HG03159 (cell line): ENCODE data around the gene NAB2.
A peak's percentile ranks its signal among the peaks of the same experiment; 100 is the strongest.
"Not testable (repeated sequence)": the region's sequence is repeated elsewhere in the genome, so short reads cannot be mapped to it uniquely, and the experiment has no call there.

Source experiments
- ATAC-seq: cut with Tn5 transposase; IDR thresholded peaks from one replicate; pipeline ENCODE4 v1.9.1; 2021; ENCODE audit warnings: mild to moderate bottlenecking, moderate library complexity; ENCODE audit not compliant: unreplicated experiment

NAB2 gene

DNA sequence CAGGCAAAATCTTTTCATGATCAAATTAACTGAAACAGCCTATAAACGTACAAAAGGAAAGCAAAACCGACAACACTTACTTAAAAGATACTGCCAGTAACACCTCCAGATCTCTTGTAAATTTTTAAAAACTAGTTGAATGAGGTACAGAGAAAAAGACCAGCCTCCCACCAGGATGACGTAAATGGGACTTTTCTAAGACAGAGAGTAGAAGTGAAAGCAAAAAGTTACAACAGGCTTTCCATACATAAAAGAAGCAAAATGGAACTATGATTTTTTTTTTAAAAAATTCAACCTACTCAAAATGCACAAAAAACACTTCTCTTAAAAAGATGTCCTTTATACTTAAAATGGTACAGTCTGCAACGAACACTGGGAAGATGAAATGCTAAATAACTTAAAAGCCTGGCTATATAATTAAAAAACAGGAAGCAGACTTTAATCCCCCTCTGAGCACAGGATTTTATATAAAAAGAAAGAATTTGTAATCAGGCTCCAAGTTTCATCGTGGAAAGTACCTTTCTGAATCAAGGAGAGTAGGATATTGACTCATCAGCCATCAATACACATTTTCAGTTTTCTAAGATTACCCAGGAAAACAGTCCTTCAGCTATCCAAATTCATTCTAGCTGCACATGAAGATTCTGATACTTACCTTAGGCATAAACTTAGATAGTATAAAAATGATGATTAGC lies 24.8 kb upstream of the NAB2 start:
- peak; percentile 77 for ATAC-seq

DNA sequence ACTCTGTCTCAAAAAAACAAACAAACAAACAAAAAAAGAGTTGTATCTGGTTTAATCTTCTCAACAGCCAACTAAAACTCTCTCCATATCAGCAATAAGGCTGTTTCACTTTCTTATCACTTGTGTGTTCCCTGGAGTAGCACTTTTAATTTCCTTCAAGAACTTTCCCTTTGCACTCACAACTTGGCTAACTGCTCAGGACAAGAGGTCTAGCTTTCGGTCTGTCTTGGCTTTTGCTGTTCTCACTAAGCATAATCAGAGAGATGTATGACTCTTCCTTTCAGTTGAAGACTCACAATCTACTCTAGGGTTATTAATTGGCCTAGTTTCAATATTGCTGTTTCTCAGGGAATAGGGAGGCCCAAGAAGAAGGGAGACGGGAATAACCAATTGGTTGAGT lies 22.7 kb upstream of the NAB2 start:
- ATAC-seq: no peak

DNA sequence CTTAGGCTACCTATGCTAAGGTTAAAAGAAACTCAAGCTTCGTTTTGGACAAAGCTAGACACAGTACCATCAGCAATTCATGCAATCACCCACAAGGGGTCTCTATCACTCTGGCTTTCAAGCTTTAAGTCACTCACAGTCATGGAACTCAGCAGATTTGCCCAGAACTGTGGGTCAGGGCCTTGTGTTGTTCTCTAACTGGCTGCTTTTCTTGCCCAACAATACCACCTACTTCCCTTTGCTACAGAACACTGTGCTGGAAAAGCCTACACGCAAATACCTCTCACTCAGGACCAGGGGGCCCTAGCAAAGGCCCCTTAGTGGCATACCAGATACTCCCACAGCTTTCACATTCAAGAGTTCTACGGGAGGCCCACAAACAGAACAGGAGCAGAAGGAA lies 19.4 kb upstream of the NAB2 start:
- ATAC-seq: peak; percentile 85

DNA sequence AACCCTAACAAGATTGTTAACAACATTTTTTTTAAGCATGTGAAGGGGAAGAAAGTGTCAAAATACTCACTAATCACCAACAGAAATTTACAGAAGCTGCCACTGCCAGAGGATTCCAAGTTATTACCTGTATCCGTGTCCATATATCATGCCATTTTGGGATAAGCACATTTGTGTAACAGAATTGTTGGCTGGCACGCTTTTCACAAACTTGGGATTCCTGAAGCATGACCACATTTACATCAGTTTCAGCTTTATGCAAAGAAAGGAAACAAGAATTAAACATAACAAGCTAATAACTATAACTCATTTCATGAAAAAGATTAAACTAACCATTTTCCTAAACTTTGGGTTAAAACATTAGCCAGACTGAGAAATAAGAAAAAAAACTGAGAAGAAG lies 16.3 kb upstream of the NAB2 start:
- no peak for ATAC-seq

DNA sequence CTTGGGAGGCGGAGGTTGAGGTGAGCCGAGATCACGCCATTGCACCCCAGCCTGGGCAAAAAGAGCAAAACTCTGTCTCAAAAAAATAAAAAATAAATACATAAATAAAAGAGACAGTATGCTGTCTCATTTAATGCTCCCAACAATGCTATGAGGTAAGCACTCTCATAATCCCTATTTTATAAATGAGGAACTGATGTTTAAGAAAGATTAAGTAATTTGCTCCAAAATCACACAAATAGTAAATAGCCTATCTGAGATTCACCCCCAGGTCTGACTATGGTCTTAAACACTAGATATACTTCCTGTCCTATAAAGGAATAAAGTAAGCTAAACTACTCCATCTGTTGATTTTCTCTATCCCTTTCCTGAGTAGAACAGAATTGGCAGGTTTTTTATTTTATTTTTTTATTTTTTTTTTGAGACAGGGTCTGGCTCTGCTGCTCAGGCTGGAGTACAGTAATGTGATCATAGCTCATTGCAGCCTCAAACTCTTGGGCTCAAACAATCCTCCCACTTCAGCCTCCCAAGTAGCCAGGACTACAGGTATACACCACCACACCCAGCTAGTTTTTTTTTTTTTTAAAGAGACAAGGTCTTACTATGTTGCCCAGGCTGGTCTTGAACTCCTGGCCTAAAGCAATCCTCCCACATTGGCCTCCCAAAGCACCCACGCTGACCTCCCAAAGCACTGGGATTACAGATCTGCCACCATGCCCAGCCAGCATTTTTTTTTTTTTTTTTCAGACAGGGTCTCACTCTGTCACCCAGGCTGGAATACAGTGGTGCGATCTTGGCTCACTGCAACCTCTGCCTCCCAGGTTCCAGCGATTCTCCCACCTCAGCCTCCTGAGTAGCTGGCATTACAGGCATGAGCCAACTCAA lies 15.1 kb upstream of the NAB2 start:
- ATAC-seq: not testable (repeated sequence)

DNA sequence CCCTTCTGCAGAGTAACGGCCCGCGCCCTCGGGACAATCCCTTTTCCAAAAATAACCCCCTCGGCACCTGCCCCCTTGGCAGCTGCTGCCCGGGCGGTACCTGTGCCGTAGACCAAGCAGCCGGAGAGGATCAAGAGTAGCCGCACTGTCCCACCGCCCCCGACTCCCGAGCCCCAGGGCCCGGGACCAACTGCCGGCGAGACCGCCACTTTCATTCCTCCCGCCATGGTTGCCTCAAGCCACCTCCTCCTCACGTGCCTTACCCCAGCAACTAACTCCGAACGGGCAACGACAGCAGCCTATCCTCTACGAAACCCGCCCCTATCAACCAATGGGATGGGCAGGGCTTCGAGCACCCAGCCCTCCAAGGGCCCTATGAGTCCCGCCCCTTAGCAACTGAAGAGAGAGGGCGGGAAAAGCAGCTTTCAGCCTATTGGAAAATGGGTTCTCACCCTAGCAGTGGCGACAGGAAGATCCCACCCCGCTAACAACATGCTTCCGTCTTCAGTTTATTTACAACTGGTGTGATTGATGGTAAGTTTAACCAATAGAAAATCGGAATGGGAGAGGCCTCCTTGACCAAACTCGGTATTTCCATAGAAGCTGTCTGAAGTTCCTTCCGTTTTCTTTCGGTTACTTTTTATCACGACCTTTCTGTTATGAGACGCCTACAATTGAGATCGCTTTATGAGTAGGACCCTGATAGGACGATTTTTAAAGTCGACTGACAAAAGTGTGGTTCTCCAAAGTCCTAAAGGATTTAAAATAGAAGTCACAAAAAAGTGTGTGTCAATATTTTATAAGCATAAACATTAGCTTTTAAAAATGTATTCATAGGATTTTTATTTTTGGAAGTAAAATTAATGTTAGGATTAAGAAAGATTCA lies 10.2 kb upstream of the NAB2 start, which contains the start of gene NEMP1:
TSS of gene NEMP1 (minus strand) at position 273 of the 886 bp plus-strand sequence. CDS start at position 227, 46 bp downstream.
- peak; percentile 96 for ATAC-seq

DNA sequence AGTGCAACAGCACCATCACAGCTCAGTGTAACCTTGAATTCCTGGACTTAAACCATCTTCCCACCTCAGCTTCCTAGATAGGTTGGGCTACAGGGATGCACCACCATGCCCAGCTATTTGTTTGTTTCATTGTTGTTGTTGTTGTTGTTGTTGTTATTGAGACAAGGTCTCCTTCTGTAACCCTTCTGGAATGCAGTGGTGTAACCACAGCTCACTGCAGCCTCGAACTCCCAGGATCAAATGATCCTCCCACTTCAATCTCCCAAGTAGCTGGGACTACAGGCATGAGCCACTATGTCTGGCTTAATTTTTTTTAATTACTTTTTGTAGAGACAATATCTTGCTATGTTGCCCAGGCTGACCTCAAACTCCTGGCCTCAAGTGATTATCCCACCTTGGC lies 9.1 kb upstream of the NAB2 start:
- no peak for ATAC-seq

DNA sequence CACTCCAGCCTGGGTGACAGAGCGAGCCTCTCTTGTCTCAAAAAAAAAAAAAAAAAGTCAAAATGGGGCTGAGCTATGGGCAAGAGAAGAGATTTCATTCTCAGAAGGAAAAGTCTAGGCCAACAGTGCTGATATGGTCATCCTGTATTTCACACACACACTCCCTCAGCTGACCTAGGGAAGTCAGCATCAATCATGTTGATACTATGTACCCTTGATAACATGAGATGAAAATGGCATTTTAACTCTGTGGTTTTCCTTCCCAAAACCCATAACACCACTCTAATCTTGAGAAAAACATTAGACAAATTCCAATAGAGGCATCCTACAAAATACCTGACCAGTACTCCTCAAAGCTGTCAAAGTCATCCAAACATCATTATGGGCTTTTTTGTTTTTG lies 8.1 kb upstream of the NAB2 start:
- no peak for ATAC-seq

DNA sequence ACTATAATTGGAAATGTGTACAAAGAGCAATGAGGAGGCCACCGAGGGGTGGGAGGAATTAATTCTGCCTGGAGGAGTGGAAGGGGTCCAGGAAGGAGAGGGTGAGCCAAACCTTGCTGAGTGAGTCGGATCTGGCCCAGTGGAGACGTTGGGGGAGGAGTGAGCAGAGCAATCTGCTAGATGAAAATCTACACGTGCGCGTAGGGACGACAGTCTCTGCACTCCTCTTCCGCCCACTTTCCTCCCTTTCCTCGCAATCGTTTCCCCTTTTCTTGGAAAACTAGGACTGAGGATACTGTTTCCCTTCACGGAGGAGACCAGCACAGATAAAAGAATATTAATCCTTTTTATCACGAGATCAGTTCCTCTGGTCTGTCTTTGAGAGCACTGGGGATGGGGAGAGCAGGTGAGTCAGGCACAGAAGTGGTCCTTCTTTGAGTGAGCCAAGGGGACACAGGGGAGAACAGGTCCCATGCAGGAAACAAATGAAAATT lies 2.9 kb upstream of the NAB2 start:
- no peak for ATAC-seq

DNA sequence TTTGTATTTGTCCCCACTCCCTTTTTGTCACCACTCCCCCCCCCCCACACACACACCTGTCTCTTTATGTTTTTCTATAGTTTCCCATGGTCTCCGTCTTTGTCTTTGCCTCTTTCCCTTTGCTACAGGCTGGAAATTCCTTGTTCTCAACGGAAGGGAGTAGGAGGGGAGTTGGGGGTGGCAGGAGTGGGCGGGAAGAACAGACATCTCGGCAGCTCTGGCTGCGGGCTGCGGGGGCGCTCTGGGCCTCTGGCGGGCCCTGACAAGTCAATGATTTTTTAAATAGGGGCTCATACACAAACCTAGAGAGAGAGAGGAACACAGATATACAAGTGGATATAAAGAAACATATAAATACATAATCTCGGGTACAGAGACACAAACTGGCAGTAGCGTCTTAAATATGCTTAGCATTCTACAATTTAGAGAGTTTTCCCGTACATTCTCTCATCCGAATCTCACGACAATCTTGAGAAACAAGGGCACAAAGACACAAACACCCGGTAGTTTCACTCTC lies 2.4 kb upstream of the NAB2 start:
- no peak for ATAC-seq

DNA sequence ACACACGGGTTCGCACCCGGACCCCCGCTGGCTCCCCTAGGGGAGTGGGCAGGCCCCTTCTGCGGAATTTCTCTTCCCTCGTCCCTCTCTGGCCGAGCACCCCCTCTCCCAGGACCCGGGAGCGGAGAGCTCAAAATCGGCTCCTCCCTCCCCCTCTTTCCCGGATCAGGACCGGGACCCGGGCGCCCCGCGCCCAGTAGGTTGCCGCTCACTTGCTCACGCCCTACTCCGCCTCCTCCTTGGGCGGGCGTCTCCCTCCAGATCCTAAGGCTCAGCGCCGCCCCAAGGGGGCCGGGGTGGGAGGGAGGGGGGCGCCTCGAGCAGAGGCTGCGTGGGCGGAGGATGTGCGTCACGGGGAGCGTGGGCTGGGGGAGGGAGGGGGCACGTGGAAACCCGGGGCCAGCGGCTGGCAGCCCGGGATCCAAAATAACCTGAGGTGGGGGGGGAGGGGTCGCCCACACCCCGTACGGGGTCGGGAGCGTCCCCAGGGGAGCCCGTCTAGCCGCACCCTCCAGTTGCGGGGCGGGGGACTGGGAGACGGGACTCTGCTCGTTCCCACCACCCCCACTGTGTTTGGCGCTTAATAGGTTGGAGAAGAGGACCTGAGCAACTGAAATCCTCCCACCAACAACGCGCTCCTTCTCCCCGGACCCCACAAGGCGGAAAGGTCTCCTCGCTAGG lies 1.8 kb upstream of the NAB2 start:
- ATAC-seq: peak; percentile 26

DNA sequence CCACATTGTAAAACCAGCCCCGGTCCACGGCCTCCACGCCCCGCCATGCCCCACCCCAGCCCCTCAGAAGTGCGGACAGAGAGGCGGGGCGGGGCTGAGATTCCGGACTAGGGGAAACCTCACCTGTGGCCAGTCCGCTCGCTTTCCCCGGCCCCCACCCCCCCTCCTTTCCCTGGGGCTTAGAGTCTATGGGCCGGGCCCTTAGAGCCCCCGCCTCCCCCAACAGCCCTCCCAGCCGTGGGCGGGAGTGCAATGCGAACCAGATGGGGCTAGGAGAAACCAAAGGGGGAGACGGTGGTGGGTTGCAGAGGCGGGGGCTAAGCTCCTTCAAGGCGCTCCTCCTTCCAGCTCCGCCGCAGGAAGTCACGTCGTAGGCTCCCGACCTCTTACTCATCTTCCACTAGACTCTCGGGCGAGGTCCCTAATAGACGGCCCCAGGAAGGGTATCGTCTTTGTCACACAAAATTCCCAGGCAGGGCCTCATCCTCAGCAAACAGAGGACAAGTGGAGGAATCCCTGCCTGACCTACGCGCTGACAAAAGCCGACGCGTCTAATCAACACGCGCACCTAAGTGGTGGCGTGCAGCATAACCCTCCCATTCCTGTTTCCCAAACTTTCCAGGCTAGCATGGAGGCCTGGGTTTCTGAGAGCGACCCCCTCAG lies 1.1 kb upstream of the NAB2 start:
- peak; percentile 34 for ATAC-seq

DNA sequence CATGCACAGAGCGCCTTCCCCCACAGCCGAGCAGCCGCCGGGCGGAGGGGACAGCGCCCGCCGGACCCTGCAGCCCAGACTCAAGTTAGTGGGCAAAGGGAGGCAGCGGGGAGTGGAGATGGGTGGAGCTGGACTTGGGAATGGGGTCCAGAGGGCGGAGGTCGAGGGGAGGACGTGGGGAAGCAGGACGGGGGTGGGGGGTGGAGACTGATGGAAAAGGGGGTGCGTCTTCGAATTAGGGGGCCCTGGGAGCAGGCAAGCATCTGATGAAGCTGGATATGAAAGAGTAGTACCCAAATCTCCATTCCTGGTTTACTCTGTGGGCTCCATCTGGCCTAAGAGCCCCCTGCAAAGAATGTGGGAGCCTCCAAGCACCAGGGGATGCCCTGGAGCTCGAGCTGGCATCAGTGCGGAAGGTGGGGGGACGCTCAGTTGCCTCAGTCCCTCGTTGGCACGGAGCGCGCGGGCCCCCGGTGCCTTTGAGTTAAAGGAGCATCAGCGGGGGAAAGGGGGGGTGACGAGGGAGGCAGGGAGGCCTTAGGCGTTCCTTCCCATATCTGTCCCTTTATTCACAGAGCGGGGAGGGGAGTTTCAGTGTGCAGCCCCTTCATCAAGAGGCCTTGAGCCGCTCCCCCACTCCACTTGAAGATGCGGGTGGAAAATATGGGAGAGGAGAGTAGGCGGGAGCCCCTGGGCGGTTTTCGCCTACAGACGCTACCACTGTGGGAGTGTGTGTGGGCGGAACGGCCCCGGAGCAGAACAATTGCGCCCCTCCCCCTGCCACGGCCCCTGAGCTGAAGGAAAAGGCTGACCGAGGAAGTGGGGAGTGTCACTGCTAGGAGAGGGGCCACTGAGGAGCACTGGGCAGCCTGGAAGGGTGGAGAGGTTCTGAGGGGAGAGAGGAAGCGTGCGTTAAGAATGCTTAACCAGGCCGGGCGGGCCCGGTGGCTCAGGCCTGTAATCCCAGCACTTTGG lies 644 bp downstream of the NAB2 start:
- no peak for ATAC-seq

DNA sequence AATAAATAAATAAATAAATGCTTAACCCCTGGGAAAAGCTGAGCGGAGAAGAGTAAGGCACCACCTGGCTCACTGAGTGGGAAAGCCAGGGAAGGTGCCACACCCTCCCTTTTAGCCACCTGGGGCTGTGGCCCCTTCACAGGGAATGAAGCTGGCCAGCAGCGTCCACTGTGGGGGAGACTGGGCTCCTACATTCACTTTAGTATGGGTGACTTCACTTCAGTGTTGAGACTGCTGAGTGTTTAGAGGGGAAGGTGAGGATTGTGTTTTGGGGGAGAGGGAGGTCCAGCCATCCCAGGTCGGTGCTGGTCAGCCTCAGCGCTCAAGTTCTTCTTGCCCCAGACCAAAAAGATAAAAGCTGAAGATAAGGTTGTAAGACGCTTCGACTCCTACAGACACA lies 1.6 kb downstream of the NAB2 start:
- no peak for ATAC-seq

DNA sequence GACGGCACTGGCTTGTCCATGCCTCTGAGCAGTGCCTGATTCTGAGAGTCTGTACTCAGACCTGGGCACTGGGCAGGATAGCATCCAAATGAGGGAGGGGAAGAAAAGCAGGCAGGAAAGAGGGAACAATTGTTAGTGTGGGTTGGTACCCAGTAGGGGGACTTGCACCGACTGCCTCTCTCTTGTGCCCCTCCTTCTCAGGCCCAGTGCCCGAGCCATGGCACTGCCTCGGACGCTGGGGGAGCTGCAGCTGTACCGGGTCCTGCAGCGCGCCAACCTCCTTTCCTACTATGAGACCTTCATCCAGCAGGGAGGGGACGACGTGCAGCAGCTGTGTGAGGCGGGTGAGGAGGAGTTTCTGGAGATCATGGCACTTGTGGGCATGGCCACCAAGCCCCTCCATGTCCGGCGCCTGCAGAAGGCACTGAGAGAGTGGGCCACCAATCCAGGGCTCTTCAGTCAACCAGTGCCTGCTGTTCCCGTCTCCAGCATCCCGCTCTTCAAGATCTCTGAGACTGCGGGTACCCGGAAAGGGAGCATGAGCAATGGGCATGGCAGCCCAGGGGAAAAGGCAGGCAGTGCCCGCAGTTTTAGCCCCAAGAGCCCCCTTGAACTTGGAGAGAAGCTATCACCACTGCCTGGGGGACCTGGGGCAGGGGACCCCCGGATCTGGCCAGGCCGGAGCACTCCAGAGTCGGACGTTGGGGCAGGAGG lies 2.2 kb downstream of the NAB2 start:
- no peak for ATAC-seq

DNA sequence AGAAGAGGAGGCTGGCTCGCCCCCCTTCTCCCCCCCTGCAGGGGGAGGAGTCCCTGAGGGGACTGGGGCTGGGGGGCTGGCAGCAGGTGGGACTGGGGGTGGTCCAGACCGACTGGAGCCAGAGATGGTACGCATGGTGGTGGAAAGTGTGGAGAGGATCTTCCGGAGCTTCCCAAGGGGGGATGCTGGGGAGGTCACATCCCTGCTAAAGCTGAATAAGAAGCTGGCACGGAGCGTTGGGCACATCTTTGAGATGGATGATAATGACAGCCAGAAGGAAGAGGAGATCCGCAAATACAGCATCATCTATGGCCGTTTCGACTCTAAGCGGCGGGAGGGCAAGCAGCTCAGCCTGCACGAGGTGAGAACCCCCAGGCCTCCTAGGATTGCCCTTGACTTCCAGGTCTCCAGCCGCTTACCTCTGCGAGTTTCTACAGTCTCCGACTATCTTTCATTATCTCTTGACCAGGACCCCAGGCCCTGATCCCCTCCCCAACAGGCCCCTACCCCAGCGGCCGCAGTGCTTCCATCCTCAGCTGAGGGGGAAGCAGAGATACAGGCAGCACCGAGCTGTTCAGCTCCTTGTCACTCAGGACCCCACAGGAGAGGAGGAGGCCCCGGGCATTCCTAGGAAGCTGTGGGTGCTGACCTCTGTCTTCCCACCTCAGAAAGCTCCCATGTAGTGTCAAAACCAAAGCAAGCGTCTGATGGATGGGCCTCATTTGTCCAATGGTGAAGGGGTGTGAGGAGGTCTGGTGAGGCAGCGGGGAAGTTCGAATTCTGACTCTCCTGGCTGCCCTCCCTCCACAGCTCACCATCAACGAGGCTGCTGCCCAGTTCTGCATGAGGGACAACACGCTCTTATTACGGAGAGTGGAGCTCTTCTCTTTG lies 3.0 kb downstream of the NAB2 start:
- ATAC-seq: no peak

DNA sequence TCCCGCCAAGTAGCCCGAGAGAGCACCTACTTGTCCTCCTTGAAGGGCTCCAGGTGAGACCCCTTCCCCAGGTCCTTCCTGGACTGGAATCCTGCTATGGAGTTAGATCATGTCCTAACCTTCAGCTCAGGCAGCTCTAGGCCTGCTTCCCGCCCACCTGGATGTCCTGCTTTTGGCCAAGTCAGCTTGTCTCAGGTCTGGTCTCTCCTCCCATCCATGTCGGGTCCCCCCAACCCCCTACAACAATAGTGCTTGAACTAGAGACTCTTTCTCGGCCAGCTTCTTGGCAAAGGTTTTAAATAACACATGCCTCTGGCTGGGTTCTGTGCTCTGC lies 3.6 kb downstream of the NAB2 start:
- no peak for ATAC-seq
